Measurements from ENCODE around the gene TRPM3.

TRPM3 gene

DNA sequence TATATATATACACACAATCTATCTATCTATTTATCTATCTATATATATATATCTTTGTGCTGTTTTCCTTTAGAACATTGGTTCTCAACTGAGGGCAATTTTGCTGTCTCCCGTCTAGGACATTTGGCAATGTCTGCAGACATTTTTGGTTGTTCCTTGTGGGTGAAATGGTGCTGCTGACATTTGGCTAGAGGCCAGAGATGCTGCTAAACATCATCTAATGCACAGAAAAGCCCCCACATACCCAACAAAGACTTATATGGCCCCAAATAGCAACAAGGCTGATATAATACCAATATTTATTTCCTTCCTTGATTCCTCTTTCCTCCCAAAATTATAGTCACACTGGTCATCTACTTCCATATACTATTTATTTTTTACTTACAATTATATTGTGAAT is 197.5 kb downstream of the TRPM3 start:
- no peaks in the 10 kb centered on the region for H3K36me3 ChIP-seq (replicated peaks)
- in situ Hi-C loops (cut with HindIII; ENCODE audit: low pct_ligation_motif_present, low sequenced_read_pairs): no loop called here
- peak overlapping the region; percentile 22 for H3K27ac ChIP-seq
- TF ChIP-seq, protein P1, sequence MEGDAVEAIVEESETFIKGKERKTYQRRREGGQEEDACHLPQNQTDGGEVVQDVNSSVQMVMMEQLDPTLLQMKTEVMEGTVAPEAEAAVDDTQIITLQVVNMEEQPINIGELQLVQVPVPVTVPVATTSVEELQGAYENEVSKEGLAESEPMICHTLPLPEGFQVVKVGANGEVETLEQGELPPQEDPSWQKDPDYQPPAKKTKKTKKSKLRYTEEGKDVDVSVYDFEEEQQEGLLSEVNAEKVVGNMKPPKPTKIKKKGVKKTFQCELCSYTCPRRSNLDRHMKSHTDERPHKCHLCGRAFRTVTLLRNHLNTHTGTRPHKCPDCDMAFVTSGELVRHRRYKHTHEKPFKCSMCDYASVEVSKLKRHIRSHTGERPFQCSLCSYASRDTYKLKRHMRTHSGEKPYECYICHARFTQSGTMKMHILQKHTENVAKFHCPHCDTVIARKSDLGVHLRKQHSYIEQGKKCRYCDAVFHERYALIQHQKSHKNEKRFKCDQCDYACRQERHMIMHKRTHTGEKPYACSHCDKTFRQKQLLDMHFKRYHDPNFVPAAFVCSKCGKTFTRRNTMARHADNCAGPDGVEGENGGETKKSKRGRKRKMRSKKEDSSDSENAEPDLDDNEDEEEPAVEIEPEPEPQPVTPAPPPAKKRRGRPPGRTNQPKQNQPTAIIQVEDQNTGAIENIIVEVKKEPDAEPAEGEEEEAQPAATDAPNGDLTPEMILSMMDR (IDR thresholded peaks at IDR 0.05; ENCODE audit: low read depth, low read length, missing control alignments): no peak
- no peaks in the 10 kb centered on the region for H3K27me3 ChIP-seq (replicated peaks)
- DNase-seq: no peak
- no peak overlapping the region for H3K4me3 ChIP-seq (ENCODE audit: low read depth, low read length)

DNA sequence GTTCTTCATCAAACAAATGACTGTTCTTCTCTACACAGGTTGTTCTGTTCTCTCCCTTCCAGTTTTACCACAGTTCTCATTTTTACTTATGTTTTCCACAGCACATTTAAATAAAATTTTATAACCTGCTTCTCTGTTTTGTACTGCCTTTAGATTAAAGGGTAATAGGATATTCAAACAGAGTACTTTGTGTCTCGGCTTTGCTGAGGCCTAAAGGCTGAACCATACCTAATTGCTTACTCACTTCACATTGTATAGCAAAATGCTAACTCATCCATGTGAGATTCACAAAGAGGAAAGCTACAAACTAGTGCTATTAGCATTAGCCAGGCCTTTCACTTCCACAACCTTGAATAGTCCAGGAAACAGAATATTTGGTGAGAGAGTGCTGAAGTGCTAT is 200.3 kb downstream of the TRPM3 start:
- Histone ChIP-seq H3K36me3 (replicated peaks) (no peaks in the 10 kb centered on the region), H3K27me3 (replicated peaks) (no peaks in the 10 kb centered on the region), H3K4me3 (ENCODE audit: low read depth, low read length) (no peak overlapping the region), H3K27ac (peak overlapping the region; percentile 7)
- DNase-seq: peak; percentile 49
- TF ChIP-seq, protein P1 (IDR thresholded peaks at IDR 0.05; ENCODE audit: low read depth, low read length, missing control alignments): no peak
- in situ Hi-C loops (cut with HindIII; ENCODE audit: low pct_ligation_motif_present, low sequenced_read_pairs): no loop called here

DNA sequence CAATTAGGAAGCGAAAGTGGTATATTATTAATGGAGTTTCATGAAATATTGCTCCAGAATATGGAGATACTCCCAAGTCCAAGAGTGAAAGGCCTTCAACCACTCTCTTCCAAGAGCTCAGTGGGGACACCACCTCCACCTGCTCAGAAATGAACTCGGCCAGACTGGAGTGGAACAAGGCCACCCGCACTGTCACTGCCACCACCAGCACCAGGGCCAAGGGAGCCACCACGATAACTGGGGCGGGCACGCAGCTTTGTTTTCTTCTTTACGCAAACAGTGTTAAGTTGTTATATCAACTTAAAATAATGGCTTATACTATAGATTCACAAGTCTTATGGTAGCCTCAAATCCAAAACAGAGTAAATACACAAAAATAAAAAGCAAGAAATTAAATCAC is 204.1 kb downstream of the TRPM3 start:
- no peaks in the 10 kb centered on the region for H3K27me3 ChIP-seq (replicated peaks)
- H3K27ac ChIP-seq: no peak overlapping the region
- no peak for DNase-seq
- in situ Hi-C loops (cut with HindIII; ENCODE audit: low pct_ligation_motif_present, low sequenced_read_pairs): no loop called here
- TF ChIP-seq, protein P1 (IDR thresholded peaks at IDR 0.05; ENCODE audit: low read depth, low read length, missing control alignments): no peak
- H3K4me3 ChIP-seq (ENCODE audit: low read depth, low read length): no peak overlapping the region
- H3K36me3 ChIP-seq (replicated peaks): no peaks in the 10 kb centered on the region

DNA sequence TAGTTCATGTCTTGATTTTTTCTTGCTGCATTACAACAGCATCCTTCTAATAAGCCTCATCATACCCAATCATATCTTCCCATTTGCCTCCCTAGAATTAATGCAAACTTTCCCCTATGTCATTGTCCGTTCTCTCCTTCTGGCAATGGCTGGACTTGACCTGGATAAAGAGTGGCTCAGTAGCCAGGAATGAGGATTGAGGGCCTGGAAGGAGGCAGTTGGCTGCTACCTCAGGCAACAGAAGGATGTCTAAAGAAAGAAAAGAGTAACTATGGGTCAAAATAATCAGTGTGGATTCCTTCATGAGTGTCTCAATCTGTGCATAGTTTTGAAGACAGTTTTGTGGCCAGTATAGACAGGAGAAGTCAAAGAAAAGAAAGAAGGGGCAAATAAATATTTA is 209.6 kb downstream of the TRPM3 start:
- Histone ChIP-seq H3K36me3 (replicated peaks) (no peaks in the 10 kb centered on the region), H3K27me3 (replicated peaks) (no peaks in the 10 kb centered on the region), H3K27ac (no peak overlapping the region), H3K4me3 (ENCODE audit: low read depth, low read length) (no peak overlapping the region)
- in situ Hi-C loops (cut with HindIII; ENCODE audit: low pct_ligation_motif_present, low sequenced_read_pairs): no loop called here
- no peak for DNase-seq
- TF ChIP-seq, protein P1 (IDR thresholded peaks at IDR 0.05; ENCODE audit: low read depth, low read length, missing control alignments): no peak

DNA sequence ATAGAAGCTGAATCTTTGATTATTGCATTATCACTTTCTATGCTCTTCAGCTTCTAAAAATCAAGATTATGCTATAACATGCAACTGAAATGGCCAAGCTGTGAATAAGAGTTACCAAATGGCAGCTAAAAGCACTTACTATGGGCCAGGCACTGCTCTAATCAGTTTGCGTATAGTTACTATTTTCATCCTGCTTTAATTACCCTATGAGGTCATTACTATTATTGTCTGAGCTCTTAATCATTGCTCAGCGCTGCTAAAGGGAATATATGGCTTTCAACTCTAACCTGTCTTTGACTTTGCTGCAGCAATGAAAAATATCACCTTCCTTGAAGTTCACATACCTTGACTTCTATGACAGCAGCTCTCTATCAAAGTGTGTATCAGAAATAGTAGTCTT is 210.8 kb downstream of the TRPM3 start:
- no peak overlapping the region for H3K4me3 ChIP-seq (ENCODE audit: low read depth, low read length)
- no peaks in the 10 kb centered on the region for H3K36me3 ChIP-seq (replicated peaks)
- in situ Hi-C loops (cut with HindIII; ENCODE audit: low pct_ligation_motif_present, low sequenced_read_pairs): no loop called here
- no peak for DNase-seq
- TF ChIP-seq, protein P1 (IDR thresholded peaks at IDR 0.05; ENCODE audit: low read depth, low read length, missing control alignments): no peak
- no peaks in the 10 kb centered on the region for H3K27me3 ChIP-seq (replicated peaks)
- H3K27ac ChIP-seq: no peak overlapping the region

DNA sequence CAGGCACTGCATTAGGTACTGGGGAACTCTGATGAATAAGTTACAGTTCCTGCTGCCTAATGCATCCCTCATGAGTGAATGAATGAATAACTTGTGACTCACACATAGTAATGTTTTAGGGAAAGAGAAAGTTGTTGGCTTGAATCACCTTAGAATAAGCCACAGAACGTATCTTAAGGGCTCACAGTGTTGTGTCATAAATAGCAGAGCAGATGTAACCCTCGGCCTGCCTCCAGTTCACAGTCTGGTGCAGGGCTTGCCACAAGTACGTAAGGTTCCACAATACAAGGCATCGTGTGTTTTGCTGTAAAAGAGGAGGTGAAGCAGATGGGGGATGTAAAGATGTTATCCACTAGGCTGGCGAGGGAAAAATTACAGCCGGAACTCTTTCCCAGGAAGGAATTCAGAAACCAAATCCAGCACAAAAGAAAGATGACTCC is 218.7 kb downstream of the TRPM3 start:
- Histone ChIP-seq H3K27ac (peak overlapping the region; percentile 78), H3K27me3 (replicated peaks) (no peaks in the 10 kb centered on the region), H3K4me3 (ENCODE audit: low read depth, low read length) (no peak overlapping the region), H3K36me3 (replicated peaks) (no peaks in the 10 kb centered on the region)
- peak; percentile 97 for DNase-seq
- TF ChIP-seq, protein P1 (IDR thresholded peaks at IDR 0.05; ENCODE audit: low read depth, low read length, missing control alignments): no peak
- in situ Hi-C loops (cut with HindIII; ENCODE audit: low pct_ligation_motif_present, low sequenced_read_pairs): no loop called here
